GM19467 (cell line): ENCODE measurements around the gene SFMBT1.

ENCODE experiments used
- ATAC-seq: cut with Tn5 transposase; IDR thresholded peaks from one replicate; pipeline ENCODE4 v1.9.1; 2021; ENCODE audit warnings: mild to moderate bottlenecking, moderate library complexity; ENCODE audit not compliant: unreplicated experiment

The SFMBT1 gene

GRCh38 chr3:52926554-52926953 lies 119.3 kb downstream of the SFMBT1 start:
- ATAC-seq: no peak

GRCh38 chr3:52925405-52926313 lies 120.2 kb downstream of the SFMBT1 start:
- no peak for ATAC-seq

- no peak for ATAC-seq
Observed at GRCh38 chr3:52923963-52924362, 121.9 kb downstream of the SFMBT1 start.

GRCh38 chr3:52920841-52921240 lies 125.0 kb downstream of the SFMBT1 start:
- no peak for ATAC-seq

GRCh38 chr3:52917044-52917443 lies 128.8 kb downstream of the SFMBT1 start:
- ATAC-seq: no peak

GRCh38 chr3:52915294-52915693 lies 130.6 kb downstream of the SFMBT1 start:
- ATAC-seq: no peak

- no peak for ATAC-seq
Observed at GRCh38 chr3:52912885-52913731, 132.8 kb downstream of the SFMBT1 start.

- no peak for ATAC-seq
Observed at GRCh38 chr3:52910823-52911222, 135.1 kb downstream of the SFMBT1 start.

GRCh38 chr3:52907497-52907896 lies 138.4 kb downstream of the SFMBT1 start:
- no peak for ATAC-seq

GRCh38 chr3:52904552-52904951 lies 141.3 kb downstream of the SFMBT1 start:
- no peak for ATAC-seq

GRCh38 chr3:52904000-52904399 lies 141.9 kb downstream of the SFMBT1 start:
- ATAC-seq: no peak

GRCh38 chr3:52897130-52898122 lies 148.4 kb downstream of the SFMBT1 start, which contains the start of gene STIMATE:
TSS of gene STIMATE (minus strand) at chr3:52897548. CDS start at chr3:52897450, 98 bp downstream.
- ATAC-seq: peak; percentile 88

GRCh38 chr3:52896613-52897012 lies 149.3 kb downstream of the SFMBT1 start:
- ATAC-seq: no peak

GRCh38 chr3:52896151-52896550 lies 149.7 kb downstream of the SFMBT1 start:
- no peak for ATAC-seq

GRCh38 chr3:52895418-52895817 lies 150.5 kb downstream of the SFMBT1 start:
- no peak for ATAC-seq

GRCh38 chr3:52894756-52895155 lies 151.1 kb downstream of the SFMBT1 start:
- ATAC-seq: no peak

- ATAC-seq: no peak
Observed at GRCh38 chr3:52893723-52894122, 152.2 kb downstream of the SFMBT1 start.

GRCh38 chr3:52892625-52893311 lies 153.1 kb downstream of the SFMBT1 start:
- ATAC-seq: no peak

GRCh38 chr3:52892290-52892624 lies 153.6 kb downstream of the SFMBT1 start:
- ATAC-seq: no peak

GRCh38 chr3:52891615-52892081 lies 154.2 kb downstream of the SFMBT1 start:
- no peak for ATAC-seq
